HepG2 (cell line): ENCODE data around the gene UNC93A. TPM values are rescaled to one million over a fixed set of nuclear protein-coding genes. Genes with fewer than 3 reads are reported as not detected.
"Not testable (repeated sequence)": the region's sequence is repeated elsewhere in the genome, so short reads cannot be mapped to it uniquely, and the experiment has no call there.

Source experiments
- ATF7 ChIP-seq, 2 experiments: fragments of 450-650 bp in 1 of 2; sonication (generic) in 1 of 2; formaldehyde crosslinking in 1 of 2; IDR thresholded peaks; 2 replicates each; pipeline versions ENCODE4 v1.4.0 to v1.6.1; 2016 to 2020; ENCODE audit warnings: antibody characterized with exemption in 1 of 2, mild to moderate bottlenecking in 1 of 2, missing genetic modification reagents in 1 of 2
- HNF1B ChIP-seq: sonication (generic); formaldehyde crosslinking; IDR thresholded peaks from 2 replicates; pipeline ENCODE4 v1.5.1; 2020; ENCODE audit warnings: mild to moderate bottlenecking, moderate library complexity, missing genetic modification reagents
- IRF2 ChIP-seq: IDR thresholded peaks from 2 replicates; pipeline ENCODE4 v1.6.1; 2018; ENCODE audit warnings: missing genetic modification reagents, missing compliant biosample characterization
- MAZ ChIP-seq, 2 experiments: sonication (generic) in 1 of 2; formaldehyde crosslinking in 1 of 2; IDR thresholded peaks; 2 replicates each; pipeline versions ENCODE4 v1.5.0 to v1.6.1; 2012 to 2020; ENCODE audit warnings: low read depth in 2 of 2, mild to moderate bottlenecking in 2 of 2, borderline replicate concordance in 1 of 2, improper control_type of control experiment in 1 of 2, low read length in 1 of 2, missing genetic modification reagents in 1 of 2, moderate library complexity in 1 of 2
- MED1 ChIP-seq: sonication (generic); formaldehyde crosslinking; IDR thresholded peaks from 2 replicates; pipeline ENCODE4 v1.4.0; 2020; ENCODE audit warnings: missing genetic modification reagents
- RAD21 ChIP-seq: fragments of 450-650 bp; formaldehyde crosslinking; IDR thresholded peaks from 2 replicates; pipeline ENCODE4 v1.5.0; 2020; ENCODE audit warnings: mild to moderate bottlenecking
- THAP11 ChIP-seq: IDR thresholded peaks from 2 replicates; pipeline ENCODE4 v1.6.1; 2016; ENCODE audit warnings: missing biosample characterization, missing genetic modification reagents
- THRA ChIP-seq: sonication (generic); formaldehyde crosslinking; IDR thresholded peaks from 2 replicates; pipeline ENCODE4 v1.4.0; 2020; ENCODE audit warnings: missing genetic modification reagents, borderline replicate concordance
- ZBTB33 ChIP-seq: sonication (generic); formaldehyde crosslinking; IDR thresholded peaks from 2 replicates; pipeline ENCODE4 v1.4.0; 2020; ENCODE audit warnings: missing genetic modification reagents
- ZFP90 ChIP-seq: sonication (generic); formaldehyde crosslinking; IDR thresholded peaks from 2 replicates; pipeline ENCODE4 v1.8.0; 2022; ENCODE audit warnings: missing genetic modification reagents, mild to moderate bottlenecking, inconsistent platforms, borderline replicate concordance
- ZMYM4 ChIP-seq: sonication (generic); formaldehyde crosslinking; IDR thresholded peaks from 2 replicates; pipeline ENCODE4 v1.8.1; 2023; ENCODE audit warnings: mild to moderate bottlenecking, missing genetic modification reagents
- ZNF256 ChIP-seq: sonication (generic); formaldehyde crosslinking; conservative IDR thresholded peaks from 2 replicates; pipeline ENCODE4 v1.4.0; 2020; ENCODE audit warnings: missing genetic modification reagents
- ZNF331 ChIP-seq: sonication (generic); formaldehyde crosslinking; IDR thresholded peaks from 2 replicates; pipeline ENCODE4 v1.4.0; 2020; ENCODE audit warnings: missing genetic modification reagents
- ZNF644 ChIP-seq: IDR thresholded peaks from 2 replicates; pipeline ENCODE4 v1.6.1; 2016; ENCODE audit warnings: low read depth
- polyA plus RNA-seq, 8 experiments: library from polyadenylated mRNA; depleted of rRNA in 3 of 8; stranded (reverse) in 7 of 8; unstranded in 1 of 8; fragments of >200 nt; fragmentation: Illumina TruSeq in 4 of 8; extraction: Trizol in 4 of 8; gene quantifications; 2 replicates each; pipeline versions ENCODE4 v1.2.1 to v1.2.3, GENCODE V29; 2011 to 2016; ENCODE audit warnings: low read depth in 4 of 8, missing spikeins in 1 of 8, mixed read lengths in 1 of 8; ENCODE audit not compliant: insufficient read depth in 1 of 8
- total RNA-seq, 5 experiments: library from RNA; depleted of rRNA; stranded (reverse); fragments of >200 nt; fragmentation: Illumina TruSeq; extraction: Trizol; gene quantifications; 2 replicates each; pipeline ENCODE4 v1.2.3, GENCODE V29; 2016; ENCODE audit warnings: low read depth in 1 of 5
- TF ChIP-seq, protein P1 (sequence below): sonication (generic); formaldehyde crosslinking; IDR thresholded peaks from 2 replicates; pipeline ENCODE4 v1.5.1; 2020; ENCODE audit warnings: mild to moderate bottlenecking, missing genetic modification reagents, moderate library complexity
- TF ChIP-seq, protein P2 (sequence below): IDR thresholded peaks from 2 replicates; pipeline ENCODE4 v1.6.1; 2012; ENCODE audit warnings: inconsistent platforms
- TF ChIP-seq, protein P3 (sequence below): sonication (generic); formaldehyde crosslinking; IDR thresholded peaks from 2 replicates; pipeline ENCODE4 v1.4.0; 2020; ENCODE audit warnings: missing genetic modification reagents

Gene UNC93A
- total and polyA plus RNA-seq, 2 of the 13 experiments (the other 11 are each of a cell fraction or from before 2014, with no cell fraction given): 11.0 to 42.7 TPM

DNA sequence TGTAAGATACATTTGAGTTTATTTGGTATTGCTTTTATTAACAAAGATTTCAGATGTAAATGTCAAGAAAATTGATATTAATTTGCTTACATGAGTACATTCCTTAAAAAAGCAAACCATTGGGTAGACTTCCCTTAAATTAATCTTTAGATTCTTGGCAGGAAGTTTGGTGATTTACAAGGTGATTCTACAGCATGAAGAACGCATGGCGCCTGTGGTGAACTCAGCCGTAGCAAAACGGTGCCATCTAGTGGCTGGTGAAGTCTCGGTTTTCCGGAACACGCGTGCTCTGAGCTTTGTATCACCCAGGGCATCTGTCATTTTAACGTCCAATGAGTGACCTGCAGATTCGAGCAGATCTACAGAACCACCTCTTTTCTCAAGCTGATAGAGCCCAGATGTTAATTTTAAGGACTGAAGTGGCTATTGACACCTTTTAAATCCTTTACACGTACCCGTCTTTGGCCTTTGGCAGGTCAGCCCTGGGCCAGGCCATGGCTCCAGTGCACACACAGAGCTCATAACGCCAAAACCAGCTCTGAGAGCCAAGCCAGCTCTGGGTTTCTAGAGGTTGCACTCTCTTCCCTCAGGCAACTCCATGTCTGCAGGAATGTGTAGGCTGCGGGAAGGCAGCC lies 2.4 kb upstream of the UNC93A start (continued):
- TF ChIP-seq ZNF256: 0 out of 2 replicates have a peak, but pooled peaks have one; percentile 41
- 0 out of 2 replicates have a peak, but pooled peaks have one; percentile 24 for TF ChIP-seq ZNF644 (CRISPR knock-in tag)
- TF ChIP-seq HNF1B (CRISPR knock-in tag): peak; percentile 68; the same call in 1 of the 2 replicates
- TF ChIP-seq MAZ (IDR thresholded peaks at IDR 0.05; ENCODE audit: borderline replicate concordance, low read depth, low read length); ATF7 (IDR thresholded peaks at IDR 0.05): not testable (repeated sequence)
- peak; percentile 34; the same call in 1 of the 2 replicates for TF ChIP-seq MAZ (CRISPR knock-in tag; IDR thresholded peaks at IDR 0.05; ENCODE audit: low read depth)
- TF ChIP-seq RAD21 (CRISPR knock-in tag): peak; percentile 88
- TF ChIP-seq MED1 (CRISPR knock-in tag): peak; percentile 85
- TF ChIP-seq THRA: peak; percentile 39; the same call in 1 of the 2 replicates
- TF ChIP-seq, protein P1, sequence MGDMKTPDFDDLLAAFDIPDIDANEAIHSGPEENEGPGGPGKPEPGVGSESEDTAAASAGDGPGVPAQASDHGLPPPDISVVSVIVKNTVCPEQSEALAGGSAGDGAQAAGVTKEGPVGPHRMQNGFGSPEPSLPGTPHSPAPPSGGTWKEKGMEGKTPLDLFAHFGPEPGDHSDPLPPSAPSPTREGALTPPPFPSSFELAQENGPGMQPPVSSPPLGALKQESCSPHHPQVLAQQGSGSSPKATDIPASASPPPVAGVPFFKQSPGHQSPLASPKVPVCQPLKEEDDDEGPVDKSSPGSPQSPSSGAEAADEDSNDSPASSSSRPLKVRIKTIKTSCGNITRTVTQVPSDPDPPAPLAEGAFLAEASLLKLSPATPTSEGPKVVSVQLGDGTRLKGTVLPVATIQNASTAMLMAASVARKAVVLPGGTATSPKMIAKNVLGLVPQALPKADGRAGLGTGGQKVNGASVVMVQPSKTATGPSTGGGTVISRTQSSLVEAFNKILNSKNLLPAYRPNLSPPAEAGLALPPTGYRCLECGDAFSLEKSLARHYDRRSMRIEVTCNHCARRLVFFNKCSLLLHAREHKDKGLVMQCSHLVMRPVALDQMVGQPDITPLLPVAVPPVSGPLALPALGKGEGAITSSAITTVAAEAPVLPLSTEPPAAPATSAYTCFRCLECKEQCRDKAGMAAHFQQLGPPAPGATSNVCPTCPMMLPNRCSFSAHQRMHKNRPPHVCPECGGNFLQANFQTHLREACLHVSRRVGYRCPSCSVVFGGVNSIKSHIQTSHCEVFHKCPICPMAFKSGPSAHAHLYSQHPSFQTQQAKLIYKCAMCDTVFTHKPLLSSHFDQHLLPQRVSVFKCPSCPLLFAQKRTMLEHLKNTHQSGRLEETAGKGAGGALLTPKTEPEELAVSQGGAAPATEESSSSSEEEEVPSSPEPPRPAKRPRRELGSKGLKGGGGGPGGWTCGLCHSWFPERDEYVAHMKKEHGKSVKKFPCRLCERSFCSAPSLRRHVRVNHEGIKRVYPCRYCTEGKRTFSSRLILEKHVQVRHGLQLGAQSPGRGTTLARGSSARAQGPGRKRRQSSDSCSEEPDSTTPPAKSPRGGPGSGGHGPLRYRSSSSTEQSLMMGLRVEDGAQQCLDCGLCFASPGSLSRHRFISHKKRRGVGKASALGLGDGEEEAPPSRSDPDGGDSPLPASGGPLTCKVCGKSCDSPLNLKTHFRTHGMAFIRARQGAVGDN (CRISPR knock-in tag): peak; percentile 71
- 0 out of 2 replicates have a peak, but pooled peaks have one; percentile 73 for TF ChIP-seq ZFP90 (CRISPR knock-in tag)
- TF ChIP-seq, protein P2, sequence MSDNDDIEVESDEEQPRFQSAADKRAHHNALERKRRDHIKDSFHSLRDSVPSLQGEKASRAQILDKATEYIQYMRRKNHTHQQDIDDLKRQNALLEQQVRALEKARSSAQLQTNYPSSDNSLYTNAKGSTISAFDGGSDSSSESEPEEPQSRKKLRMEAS: peak; percentile 82
- TF ChIP-seq ZMYM4 (CRISPR knock-in tag): 0 out of 2 replicates have a peak, but pooled peaks have one; percentile 18
- TF ChIP-seq IRF2 (CRISPR knock-in tag): peak; percentile 49; the same call in 1 of the 2 replicates
- TF ChIP-seq ZNF331 (CRISPR knock-in tag): 0 out of 2 replicates have a peak, but pooled peaks have one; percentile 35
- 0 out of 2 replicates have a peak, but pooled peaks have one; percentile 24 for TF ChIP-seq ATF7 (CRISPR knock-in tag; IDR thresholded peaks at IDR 0.05)
- TF ChIP-seq, protein P3, sequence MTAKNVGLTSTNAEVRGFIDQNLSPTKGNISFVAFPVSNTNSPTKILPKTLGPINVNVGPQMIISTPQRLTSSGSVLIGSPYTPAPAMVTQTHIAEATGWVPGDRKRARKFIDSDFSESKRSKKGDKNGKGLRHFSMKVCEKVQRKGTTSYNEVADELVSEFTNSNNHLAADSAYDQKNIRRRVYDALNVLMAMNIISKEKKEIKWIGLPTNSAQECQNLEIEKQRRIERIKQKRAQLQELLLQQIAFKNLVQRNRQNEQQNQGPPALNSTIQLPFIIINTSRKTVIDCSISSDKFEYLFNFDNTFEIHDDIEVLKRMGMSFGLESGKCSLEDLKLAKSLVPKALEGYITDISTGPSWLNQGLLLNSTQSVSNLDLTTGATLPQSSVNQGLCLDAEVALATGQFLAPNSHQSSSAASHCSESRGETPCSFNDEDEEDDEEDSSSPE (CRISPR knock-in tag): 0 out of 2 replicates have a peak, but pooled peaks have one; percentile 13
- peak; percentile 58; the same call in 1 of the 2 replicates for TF ChIP-seq ZBTB33 (CRISPR knock-in tag)
- peak; percentile 58; the same call in 1 of the 2 replicates for TF ChIP-seq THAP11 (CRISPR knock-in tag)
